Inflammatory macrophage treated with lipopolysaccharide for 1 hour (primary cell): ENCODE data around the gene GNA15.
A peak's percentile ranks its signal among the peaks of the same experiment; 100 is the strongest.
"Not testable (repeated sequence)": the region's sequence is repeated elsewhere in the genome, so short reads cannot be mapped to it uniquely, and the experiment has no call there.

Experiments used
- DNase-seq, 2 donors: peaks; one replicate each; pipeline ENCODE4 v3.0.0-alpha.2; 2020 to 2022

Gene GNA15

GRCh38 chr19:3192684-3193083, 56.9 kb downstream of the GNA15 start:
- no peak for DNase-seq

GRCh38 chr19:3193256-3194105, 57.6 kb downstream of the GNA15 start:
- peak; percentile 69 to 79 for DNase-seq

- DNase-seq, result no peak
Observed at GRCh38 chr19:3194106-3195087, 58.6 kb downstream of the GNA15 start.

- DNase-seq, result no peak
Observed at GRCh38 chr19:3196064-3196932, 60.5 kb downstream of the GNA15 start.

GRCh38 chr19:3196933-3197205, 61.0 kb downstream of the GNA15 start:
- no peak for DNase-seq

GRCh38 chr19:3198901-3199700, 63.3 kb downstream of the GNA15 start:
- DNase-seq, result no peak

GRCh38 chr19:3201072-3201700, 65.4 kb downstream of the GNA15 start:
- peak; percentile 6 to 48 for DNase-seq

- DNase-seq, result no peak
Observed at GRCh38 chr19:3201911-3202310, 66.1 kb downstream of the GNA15 start.

GRCh38 chr19:3202346-3202745, 66.5 kb downstream of the GNA15 start:
- no peak for DNase-seq

GRCh38 chr19:3202895-3203294, 67.1 kb downstream of the GNA15 start:
- DNase-seq, result not testable (repeated sequence)

GRCh38 chr19:3203805-3204645, 68.2 kb downstream of the GNA15 start:
- no peak for DNase-seq

GRCh38 chr19:3204646-3205275, 68.9 kb downstream of the GNA15 start:
- no peak for DNase-seq

GRCh38 chr19:3206216-3206953, 70.6 kb downstream of the GNA15 start:
- DNase-seq, result no peak

- DNase-seq, result no peak
Observed at GRCh38 chr19:3207461-3208242, 71.8 kb downstream of the GNA15 start.

- no peak for DNase-seq
Observed at GRCh38 chr19:3208317-3209207, 72.7 kb downstream of the GNA15 start.

GRCh38 chr19:3210347-3211017, 74.6 kb downstream of the GNA15 start:
- peak; percentile 40 to 79 for DNase-seq

GRCh38 chr19:3211191-3211590, 75.4 kb downstream of the GNA15 start:
- DNase-seq, result no peak
